ENCODE measurements around the gene TCERG1L.

The TCERG1L gene

GRCh38 chr10:131311402-131311660 is 190 bp downstream of the TCERG1L start:
- Histone ChIP-seq H3K79me2 (ENCODE audit: insufficient read depth, low read length) (no peaks in the 10 kb centered on the region), H3K9ac (ENCODE audit: low read depth, low read length, poor library complexity, severe bottlenecking) (no peak overlapping the region), H3K27me3 (ENCODE audit: insufficient read depth, low read length, poor library complexity, severe bottlenecking) (no peaks in the 10 kb centered on the region), H3K4me3 (ENCODE audit: low read length, poor library complexity, severe bottlenecking) (no peak overlapping the region), H3K4me1 (ENCODE audit: insufficient read depth, low read length, poor library complexity, severe bottlenecking) (no peaks in the 10 kb centered on the region), H4K20me1 (ENCODE audit: insufficient read depth, low read length, poor library complexity, severe bottlenecking) (no peaks in the 10 kb centered on the region), H3F3A (ENCODE audit: low read depth) (no peaks in the 10 kb centered on the region), H3K9me3 (ENCODE audit: insufficient read depth, low read depth, low read length) (peaks cover 7% of the 10 kb centered on the region; the same call in 1 of the 2 replicates), H3K36me3 (ENCODE audit: insufficient read depth, low read length) (no peaks in the 10 kb centered on the region), H3K4me2 (ENCODE audit: low read depth, low read length, poor library complexity, severe bottlenecking) (no peak overlapping the region), H2AFZ (ENCODE audit: low read length) (no peak overlapping the region), H3K9me2 (replicated peaks; ENCODE audit: low read depth, low read length) (no peaks in the 10 kb centered on the region)
- TF ChIP-seq EZH2phosphoT487 (IDR thresholded peaks at IDR 0.05; ENCODE audit: borderline replicate concordance): no peak
- TF ChIP-seq CTCF (conservative IDR thresholded peaks at IDR 0.05; ENCODE audit: low read length): no peak

- no peaks in the 10 kb centered on the region for H3K4me1 ChIP-seq (ENCODE audit: insufficient read depth, low read length, poor library complexity, severe bottlenecking)
- H3F3A ChIP-seq (ENCODE audit: low read depth): no peaks in the 10 kb centered on the region
- no peaks in the 10 kb centered on the region for H3K9me2 ChIP-seq (replicated peaks; ENCODE audit: low read depth, low read length)
- H3K36me3 ChIP-seq (ENCODE audit: insufficient read depth, low read length): no peaks in the 10 kb centered on the region
- H3K4me3 ChIP-seq (ENCODE audit: low read length, poor library complexity, severe bottlenecking): no peak overlapping the region
- no peak overlapping the region for H2AFZ ChIP-seq (ENCODE audit: low read length)
- no peak for TF ChIP-seq CTCF (conservative IDR thresholded peaks at IDR 0.05; ENCODE audit: low read length)
- no peak for TF ChIP-seq EZH2phosphoT487 (IDR thresholded peaks at IDR 0.05; ENCODE audit: borderline replicate concordance)
- no peak overlapping the region for H3K9ac ChIP-seq (ENCODE audit: low read depth, low read length, poor library complexity, severe bottlenecking)
- no peaks in the 10 kb centered on the region for H3K27me3 ChIP-seq (ENCODE audit: insufficient read depth, low read length, poor library complexity, severe bottlenecking)
- peaks cover 9% of the 10 kb centered on the region; the same call in 1 of the 2 replicates for H3K9me3 ChIP-seq (ENCODE audit: insufficient read depth, low read depth, low read length)
- H3K79me2 ChIP-seq (ENCODE audit: insufficient read depth, low read length): no peaks in the 10 kb centered on the region
- no peaks in the 10 kb centered on the region for H4K20me1 ChIP-seq (ENCODE audit: insufficient read depth, low read length, poor library complexity, severe bottlenecking)
- H3K4me2 ChIP-seq (ENCODE audit: low read depth, low read length, poor library complexity, severe bottlenecking): no peak overlapping the region
These were observed 745 bp downstream of the TCERG1L start for GRCh38 chr10:131310551-131311401.

- H3K4me3 ChIP-seq (ENCODE audit: low read length, poor library complexity, severe bottlenecking): no peak overlapping the region
- no peaks in the 10 kb centered on the region for H3K36me3 ChIP-seq (ENCODE audit: insufficient read depth, low read length)
- no peak overlapping the region for H3K9ac ChIP-seq (ENCODE audit: low read depth, low read length, poor library complexity, severe bottlenecking)
- H4K20me1 ChIP-seq (ENCODE audit: insufficient read depth, low read length, poor library complexity, severe bottlenecking): no peaks in the 10 kb centered on the region
- H3K79me2 ChIP-seq (ENCODE audit: insufficient read depth, low read length): no peaks in the 10 kb centered on the region
- no peaks in the 10 kb centered on the region for H3F3A ChIP-seq (ENCODE audit: low read depth)
- H3K4me1 ChIP-seq (ENCODE audit: insufficient read depth, low read length, poor library complexity, severe bottlenecking): no peaks in the 10 kb centered on the region
- no peak overlapping the region for H3K4me2 ChIP-seq (ENCODE audit: low read depth, low read length, poor library complexity, severe bottlenecking)
- 0 out of 2 replicates have a peak, but pooled peaks have one; percentile 16 for TF ChIP-seq CTCF (conservative IDR thresholded peaks at IDR 0.05; ENCODE audit: low read length)
- no peak for TF ChIP-seq EZH2phosphoT487 (IDR thresholded peaks at IDR 0.05; ENCODE audit: borderline replicate concordance)
- no peak overlapping the region for H2AFZ ChIP-seq (ENCODE audit: low read length)
- no peaks in the 10 kb centered on the region for H3K9me2 ChIP-seq (replicated peaks; ENCODE audit: low read depth, low read length)
- no peaks in the 10 kb centered on the region for H3K27me3 ChIP-seq (ENCODE audit: insufficient read depth, low read length, poor library complexity, severe bottlenecking)
- peaks cover 9% of the 10 kb centered on the region; the same call in 1 of the 2 replicates for H3K9me3 ChIP-seq (ENCODE audit: insufficient read depth, low read depth, low read length)
These were observed 1.4 kb downstream of the TCERG1L start for GRCh38 chr10:131310142-131310541.
